GM12801 (cell line): ENCODE data around the gene DENND1A.

ENCODE experiments used
- TF ChIP-seq, protein P1 (sequence below): IDR thresholded peaks from one replicate; pipeline ENCODE4 v1.5.1; 2011; ENCODE audit warnings: control low read depth; ENCODE audit not compliant: insufficient read length; ENCODE audit errors: extremely low read depth

The DENND1A gene

DNA sequence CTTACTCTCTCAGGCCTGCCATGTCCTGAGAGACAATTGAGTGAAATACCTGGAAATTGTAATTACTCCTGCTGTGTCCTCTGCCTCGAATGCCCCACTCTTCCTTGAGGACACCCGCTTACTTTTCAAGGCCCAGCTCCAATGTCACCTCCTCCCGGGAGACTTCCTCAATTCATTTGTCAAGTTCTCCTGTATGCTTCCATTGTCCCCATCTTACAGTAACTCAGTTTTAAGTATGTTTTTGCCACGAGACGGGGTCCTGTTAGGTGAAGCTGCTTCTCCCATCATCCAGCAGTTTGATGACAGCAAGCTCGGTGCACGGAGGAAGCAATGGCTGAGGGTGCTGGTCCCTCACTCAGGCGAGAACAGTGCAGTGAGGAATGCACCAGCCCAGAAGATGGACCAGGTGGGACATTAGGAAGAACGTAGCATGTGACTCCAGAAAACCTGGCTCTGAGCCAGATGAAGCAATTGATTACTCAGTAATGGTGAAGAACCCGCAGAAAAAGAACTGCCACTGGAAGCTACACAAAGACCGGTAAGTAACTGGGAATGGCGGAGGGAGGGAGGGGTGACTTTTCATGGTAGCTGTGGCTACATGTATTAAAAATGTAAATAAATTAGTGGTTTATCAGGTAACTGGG is 274.8 kb downstream of the DENND1A start:
- TF ChIP-seq, protein P1, sequence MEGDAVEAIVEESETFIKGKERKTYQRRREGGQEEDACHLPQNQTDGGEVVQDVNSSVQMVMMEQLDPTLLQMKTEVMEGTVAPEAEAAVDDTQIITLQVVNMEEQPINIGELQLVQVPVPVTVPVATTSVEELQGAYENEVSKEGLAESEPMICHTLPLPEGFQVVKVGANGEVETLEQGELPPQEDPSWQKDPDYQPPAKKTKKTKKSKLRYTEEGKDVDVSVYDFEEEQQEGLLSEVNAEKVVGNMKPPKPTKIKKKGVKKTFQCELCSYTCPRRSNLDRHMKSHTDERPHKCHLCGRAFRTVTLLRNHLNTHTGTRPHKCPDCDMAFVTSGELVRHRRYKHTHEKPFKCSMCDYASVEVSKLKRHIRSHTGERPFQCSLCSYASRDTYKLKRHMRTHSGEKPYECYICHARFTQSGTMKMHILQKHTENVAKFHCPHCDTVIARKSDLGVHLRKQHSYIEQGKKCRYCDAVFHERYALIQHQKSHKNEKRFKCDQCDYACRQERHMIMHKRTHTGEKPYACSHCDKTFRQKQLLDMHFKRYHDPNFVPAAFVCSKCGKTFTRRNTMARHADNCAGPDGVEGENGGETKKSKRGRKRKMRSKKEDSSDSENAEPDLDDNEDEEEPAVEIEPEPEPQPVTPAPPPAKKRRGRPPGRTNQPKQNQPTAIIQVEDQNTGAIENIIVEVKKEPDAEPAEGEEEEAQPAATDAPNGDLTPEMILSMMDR: no peak

DNA sequence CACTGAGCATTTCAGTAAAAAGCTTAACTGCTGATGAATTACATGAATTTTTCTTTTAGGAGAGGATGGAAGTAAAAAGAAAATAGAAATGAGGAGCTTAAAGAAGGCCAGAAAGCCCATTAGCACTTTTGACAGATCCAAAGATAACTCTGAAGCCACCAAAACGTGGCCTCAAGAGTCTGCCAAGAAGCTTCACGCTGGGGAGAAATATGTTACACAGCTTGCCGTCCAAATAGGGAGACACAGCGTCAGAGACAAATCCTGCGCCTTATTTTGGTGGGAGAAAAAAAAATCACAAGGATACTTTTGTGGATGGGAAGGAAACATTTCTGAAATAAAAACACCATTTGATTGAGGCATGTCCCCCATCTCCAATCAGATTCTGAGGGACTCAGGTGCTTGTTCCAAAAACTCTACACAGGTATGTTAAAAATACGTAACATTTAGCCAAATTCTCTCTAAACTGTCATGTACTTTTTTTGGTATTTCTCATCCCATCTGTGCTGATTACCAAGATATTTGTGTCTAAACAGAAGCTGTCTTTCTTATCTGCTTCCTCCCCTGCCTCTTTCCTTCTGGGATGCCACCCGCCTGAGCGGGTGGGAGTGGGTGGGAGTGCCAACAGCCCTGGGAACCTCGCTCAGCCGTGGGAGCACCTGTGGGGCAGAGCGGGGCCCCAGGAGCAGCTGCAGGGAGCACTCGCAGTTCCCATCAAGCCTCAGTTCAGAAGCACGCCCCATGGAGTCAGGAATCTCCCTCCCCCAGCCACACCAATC is 275.5 kb downstream of the DENND1A start:
- TF ChIP-seq, protein P1: no peak

DNA sequence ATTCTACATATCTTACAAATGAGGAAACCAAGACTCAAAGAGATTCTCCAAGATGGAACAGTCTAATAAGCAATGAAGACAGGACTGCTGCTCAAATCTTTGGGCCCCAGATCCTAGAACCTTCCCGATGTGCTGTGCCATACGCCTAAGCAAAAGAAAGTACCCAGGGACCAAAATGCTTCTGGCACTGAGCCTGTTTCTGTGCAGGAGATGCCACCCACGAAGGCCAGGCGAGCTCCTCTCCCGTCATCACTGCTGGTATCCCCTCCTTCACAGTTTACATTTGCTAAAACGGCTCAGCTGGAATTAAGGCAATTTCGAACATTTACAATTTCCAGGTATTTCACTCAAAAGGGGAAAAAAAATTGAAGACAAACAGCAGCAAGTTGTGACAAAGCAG is 277.5 kb downstream of the DENND1A start:
- TF ChIP-seq, protein P1: no peak

DNA sequence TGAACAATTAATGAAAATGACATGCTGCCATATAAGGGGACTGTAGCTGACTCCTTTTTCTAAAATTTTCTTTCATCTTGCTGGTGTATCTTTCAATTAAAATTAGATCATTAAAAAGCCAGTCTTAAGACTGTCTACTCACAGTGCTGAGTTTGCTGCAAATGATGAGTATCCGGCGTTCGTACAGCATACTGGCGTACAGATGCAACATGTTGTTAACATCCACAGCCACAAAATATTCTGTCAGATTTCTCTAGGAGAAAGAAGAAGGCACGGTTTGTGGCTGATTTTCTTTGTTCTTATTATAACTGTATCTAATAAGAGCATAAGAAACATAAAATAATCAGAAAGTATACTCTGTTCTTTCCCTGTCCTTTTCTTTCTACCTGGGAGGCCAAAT is 278.1 kb downstream of the DENND1A start:
- TF ChIP-seq, protein P1: no peak

DNA sequence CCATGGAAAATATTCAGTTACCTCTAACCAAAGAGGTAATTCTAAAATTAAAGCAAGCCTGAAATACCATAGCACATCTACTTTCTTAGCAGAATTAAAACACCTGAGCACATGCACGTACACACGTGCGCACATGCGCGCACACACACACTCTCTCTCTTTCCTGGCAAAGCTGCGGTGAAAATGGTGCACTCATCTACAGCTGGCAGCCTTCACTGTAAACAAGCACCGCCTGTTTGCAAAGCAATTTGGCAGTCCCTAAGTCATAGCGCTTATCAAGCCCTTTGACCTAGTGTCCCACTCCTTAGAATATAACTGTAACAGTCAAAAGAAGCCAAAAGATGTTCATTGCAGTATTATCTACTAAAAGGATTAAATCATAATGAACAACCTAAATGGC is 278.7 kb downstream of the DENND1A start:
- TF ChIP-seq, protein P1: no peak

DNA sequence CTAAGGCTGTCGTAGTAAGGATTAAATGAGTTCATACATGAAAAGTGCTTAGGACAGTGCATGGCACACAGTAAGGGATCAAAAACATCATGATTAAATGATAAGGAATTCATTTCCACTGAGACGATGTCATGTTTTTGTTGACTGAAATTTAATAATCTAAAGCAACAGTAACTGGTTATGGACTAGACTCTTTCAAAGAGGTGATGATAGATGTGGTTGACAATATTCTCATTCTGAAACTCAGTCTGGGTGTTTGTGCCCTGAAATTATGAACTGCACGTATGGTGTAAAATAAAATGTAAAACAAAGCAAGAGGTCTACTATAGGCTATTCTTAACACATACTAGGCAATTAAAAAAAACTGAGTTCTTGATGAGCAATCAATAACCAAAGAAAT is 280.0 kb downstream of the DENND1A start:
- TF ChIP-seq, protein P1: no peak

DNA sequence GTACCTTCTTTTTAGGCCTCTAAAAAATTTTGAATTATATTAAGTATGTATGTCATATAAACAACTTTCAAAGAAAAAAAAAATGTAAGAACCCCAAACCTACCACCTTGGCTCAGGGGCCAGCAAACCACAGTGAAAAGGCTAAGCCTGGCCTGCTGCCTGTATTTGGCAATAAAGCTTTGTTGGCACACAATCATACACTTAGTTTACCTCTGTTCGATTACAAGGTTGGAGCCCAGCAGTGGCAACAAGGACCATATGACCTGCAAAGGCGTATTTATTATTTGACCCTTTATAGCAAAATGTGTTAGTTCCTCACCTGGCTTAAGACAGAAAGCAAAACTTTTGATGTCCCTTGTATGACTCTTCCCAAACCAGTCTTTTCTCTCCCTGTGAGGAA is 282.8 kb downstream of the DENND1A start:
- TF ChIP-seq, protein P1: no peak
